IPS DF 4.7 (cell line): Measurements from ENCODE around the gene JAZF1.

ENCODE experiments used
- DNase-seq: peaks from one replicate; pipeline ENCODE4 v3.0.0-alpha.2; 2013; ENCODE audit warnings: low spot score; ENCODE audit errors: extremely low read depth

Gene JAZF1

DNA sequence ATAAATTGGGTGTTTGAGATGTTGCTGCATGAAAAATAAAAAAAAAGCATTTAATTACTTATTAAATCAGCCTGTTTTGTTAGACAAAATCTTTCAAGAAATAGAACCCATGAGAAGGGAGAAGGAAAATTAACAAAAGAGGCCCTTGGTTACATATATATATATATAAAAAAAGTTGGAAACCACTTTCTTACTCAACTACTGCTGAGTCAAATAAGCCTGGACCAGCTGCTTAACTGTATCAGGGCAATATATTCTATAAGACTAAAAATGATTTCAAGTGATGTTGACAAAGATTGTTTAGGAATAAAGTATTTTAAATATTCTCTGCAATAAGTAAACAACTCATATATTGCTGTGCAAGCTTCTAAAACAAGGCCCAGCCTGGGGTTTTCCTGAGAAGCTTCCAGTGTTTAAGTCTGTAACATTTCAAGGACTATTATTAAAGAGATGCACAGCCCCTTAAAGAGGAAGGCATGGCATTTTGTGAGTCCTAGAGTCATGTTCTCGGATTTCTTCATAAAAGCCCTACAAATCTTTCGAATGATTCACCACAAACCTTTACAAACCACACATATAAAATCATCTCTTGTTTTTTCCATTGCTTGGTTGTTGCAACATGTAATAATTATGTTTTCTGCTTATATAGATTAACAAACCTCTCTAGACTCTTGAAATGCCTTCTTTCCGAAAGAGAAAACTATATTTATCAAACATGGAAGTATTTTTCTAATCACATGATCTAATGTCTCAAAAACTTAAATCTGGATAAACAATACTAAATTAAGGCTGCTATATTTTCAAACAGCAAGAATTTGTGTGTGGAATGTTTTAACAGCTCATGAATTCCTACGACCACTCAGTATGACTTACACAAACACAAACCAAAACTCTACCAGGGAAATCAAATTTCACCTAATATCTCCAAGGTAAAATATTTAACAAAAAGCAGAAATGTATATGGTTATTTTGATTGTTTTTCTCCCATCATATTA is 14.3 kb downstream of the JAZF1 start:
- no peak for DNase-seq

- no peak for DNase-seq
Measured at GRCh38 chr7:28165261-28165660, 15.3 kb downstream of the JAZF1 start.

GRCh38 chr7:28163949-28164348 is 16.6 kb downstream of the JAZF1 start:
- no peak for DNase-seq

DNA sequence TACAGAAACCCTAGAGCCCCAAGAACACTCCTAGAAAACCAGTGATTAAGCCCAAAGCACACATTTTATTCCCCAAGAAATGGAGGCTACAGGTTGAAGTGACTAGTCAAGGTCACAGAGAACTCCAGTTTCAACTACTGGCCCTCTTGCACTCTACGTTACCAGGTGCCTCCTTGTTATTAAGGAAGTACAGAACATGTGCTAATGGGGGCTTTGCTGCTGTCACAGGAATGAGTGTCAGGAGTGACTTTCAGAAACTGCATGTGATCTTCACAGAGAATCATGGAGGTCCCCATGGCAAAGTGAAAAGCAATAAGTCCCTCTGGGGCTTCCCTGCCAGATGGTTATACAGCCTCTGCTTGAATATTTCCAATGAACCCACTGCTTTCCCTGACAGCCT is 19.3 kb downstream of the JAZF1 start:
- DNase-seq = no peak

DNA sequence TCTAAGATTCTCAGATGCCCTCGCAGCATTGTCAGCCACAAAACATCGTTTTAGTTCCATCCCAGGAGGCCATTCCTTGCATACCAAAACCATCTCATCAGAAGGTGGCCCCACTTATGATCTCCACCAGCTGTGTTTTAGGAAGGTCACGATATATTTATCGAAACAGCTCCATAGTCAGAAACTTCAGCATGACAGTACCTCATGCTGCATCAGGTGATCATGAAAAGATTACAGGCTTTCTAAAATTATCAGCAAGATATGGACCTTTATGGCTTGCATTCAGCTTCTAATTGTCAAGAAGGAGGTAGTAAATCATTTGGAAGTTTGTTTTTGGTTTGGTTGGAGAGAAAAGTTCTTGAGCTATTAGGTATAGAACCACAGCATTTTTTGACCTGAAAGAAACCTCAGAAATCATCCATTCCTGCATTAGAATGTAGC is 20.0 kb downstream of the JAZF1 start:
- DNase-seq = no peak

DNA sequence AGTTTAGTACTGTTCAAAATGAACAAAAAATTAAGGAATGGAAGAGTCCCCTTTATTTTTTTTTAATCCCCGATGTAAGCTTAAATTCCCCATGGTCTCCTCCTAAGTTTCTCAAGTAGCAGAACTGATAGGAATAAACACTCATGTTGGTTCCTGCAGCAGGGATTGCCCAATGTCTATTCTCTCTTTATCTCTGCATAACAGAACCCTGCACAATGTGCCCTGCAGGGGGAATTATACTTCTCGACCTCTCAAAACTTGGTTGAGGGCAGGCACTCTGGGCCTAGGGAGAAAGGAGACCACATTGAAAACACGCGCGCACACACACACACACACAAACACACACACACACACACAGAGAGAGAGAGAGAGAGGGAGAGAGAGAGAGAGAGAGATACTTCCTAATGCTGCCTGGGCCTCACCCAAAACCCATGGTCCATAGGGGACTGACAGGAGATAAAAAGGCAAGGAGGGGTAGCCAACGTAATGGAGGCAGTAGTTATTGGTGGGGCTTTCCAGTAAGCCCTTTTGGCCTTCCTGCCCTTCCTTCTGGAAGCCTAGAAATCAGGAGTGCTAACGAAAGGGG is 22.7 kb downstream of the JAZF1 start:
- DNase-seq = no peak

- DNase-seq = no peak
Measured at GRCh38 chr7:28157076-28157745, 23.4 kb downstream of the JAZF1 start.

DNA sequence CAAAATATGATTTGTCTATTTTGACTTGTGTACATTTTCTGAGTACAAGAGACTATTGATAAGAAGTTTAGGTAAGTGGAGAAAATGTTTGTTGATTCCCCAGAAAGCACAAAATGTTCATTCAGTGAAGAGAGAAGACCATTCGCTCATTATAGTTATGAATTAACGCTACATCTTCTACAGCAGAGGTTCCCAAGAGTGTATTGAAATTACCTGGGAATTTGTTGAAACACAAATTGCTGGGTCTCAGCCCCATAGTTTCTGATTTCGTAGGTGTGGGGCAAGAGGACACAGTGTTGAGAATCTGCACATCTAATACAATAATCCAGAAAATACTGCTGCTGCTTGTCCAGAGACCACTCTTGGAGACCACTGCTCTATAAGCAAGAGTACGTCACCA is 24.2 kb downstream of the JAZF1 start:
- no peak for DNase-seq

GRCh38 chr7:28155964-28156363 is 24.6 kb downstream of the JAZF1 start:
- DNase-seq = no peak

DNA sequence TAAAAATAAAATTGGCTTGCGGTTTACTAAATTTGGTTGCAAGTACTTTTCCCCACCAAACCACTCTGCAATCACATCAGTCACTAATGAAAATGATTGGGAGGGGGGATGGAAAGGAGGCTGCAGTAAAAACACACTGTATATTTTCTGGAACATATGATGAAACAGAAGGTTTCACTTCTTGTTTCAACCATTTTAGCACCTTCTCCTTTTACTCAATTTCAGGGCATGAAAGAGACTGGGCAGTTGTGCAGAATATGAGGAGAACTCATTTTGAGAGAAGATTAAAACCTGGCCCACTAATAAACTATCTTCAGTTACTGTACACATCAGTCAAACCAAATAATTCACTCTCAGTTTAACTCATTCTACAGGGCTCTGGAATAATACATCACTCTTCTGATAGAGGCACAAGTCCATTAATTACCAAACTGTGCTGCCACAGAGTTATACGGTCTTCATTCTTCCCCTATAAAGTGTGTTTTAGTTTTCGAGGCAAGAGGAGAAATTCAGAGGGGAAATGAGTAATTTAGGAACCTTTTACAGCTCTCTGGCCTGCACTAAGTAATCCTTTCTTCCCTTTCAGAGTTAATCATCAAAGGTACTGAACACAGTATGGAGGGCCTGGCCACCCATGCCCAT is 25.5 kb downstream of the JAZF1 start:
- no peak for DNase-seq

DNA sequence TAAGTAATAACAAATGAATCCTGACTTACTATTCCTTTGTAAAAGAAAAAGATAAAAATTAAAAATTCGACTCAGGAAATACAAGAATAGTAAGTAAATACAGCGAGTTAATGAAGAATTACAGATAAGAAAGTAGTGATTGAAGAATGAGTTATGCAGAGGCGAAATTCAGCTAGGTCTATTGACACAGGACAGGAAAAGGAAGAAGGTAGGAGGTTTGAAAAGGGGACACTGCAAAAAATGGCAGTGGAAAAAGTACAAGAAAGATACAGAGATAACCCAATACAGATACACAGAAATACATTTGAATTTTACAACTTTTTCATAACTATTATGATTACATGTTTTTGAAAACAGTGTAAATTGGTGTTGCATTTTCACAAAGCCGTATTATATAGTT is 28.0 kb downstream of the JAZF1 start:
- no peak for DNase-seq

- DNase-seq = no peak
Measured at GRCh38 chr7:28151965-28152364, 28.6 kb downstream of the JAZF1 start.

- no peak for DNase-seq
Measured at GRCh38 chr7:28149291-28150101, 31.1 kb downstream of the JAZF1 start.

- DNase-seq = no peak
Measured at GRCh38 chr7:28145931-28146330, 34.7 kb downstream of the JAZF1 start.

GRCh38 chr7:28145090-28145626 is 35.4 kb downstream of the JAZF1 start:
- no peak for DNase-seq

GRCh38 chr7:28144266-28144665 is 36.3 kb downstream of the JAZF1 start:
- DNase-seq = no peak

- DNase-seq = no peak
Measured at GRCh38 chr7:28142650-28143049, 37.9 kb downstream of the JAZF1 start.

DNA sequence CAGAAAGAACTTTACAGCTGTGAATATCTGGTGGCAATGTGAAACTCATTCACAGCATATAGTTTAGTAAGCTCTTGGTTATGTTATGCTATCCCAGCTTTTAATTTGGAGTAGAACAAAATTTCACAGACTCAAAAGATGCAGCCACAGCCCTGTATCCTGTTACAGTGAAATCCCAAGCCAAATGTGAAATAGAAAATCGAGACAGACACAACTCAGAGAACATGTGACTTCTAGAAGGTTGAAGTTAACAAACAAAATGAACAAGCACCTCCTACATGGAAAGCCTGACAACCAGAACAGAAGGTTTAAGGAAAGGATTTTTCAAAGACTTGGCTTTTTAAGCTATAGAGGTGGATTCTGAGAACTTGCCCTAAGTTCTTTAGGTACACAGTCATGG is 39.6 kb downstream of the JAZF1 start:
- no peak for DNase-seq

- DNase-seq = no peak
Measured at GRCh38 chr7:28138837-28139236, 41.8 kb downstream of the JAZF1 start.

DNA sequence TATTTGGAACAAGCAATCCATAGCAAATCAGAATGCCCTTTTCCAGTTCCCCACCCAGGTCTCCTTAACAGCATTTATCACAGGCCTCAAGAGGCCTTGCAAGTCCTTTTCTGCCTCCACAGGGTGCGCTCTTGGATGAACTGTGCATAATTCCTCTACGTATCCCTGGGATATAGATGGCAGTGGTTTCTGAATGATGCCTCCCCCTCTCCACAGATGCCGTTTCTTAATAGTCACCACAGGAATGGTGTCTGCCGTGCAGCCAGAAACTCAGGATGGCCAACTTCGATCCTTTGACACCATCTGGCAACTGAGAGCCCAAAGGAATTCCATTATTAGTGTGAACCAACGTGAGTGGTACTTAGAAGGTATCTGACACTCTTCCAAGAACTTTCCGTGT is 43.1 kb downstream of the JAZF1 start:
- no peak for DNase-seq

DNA sequence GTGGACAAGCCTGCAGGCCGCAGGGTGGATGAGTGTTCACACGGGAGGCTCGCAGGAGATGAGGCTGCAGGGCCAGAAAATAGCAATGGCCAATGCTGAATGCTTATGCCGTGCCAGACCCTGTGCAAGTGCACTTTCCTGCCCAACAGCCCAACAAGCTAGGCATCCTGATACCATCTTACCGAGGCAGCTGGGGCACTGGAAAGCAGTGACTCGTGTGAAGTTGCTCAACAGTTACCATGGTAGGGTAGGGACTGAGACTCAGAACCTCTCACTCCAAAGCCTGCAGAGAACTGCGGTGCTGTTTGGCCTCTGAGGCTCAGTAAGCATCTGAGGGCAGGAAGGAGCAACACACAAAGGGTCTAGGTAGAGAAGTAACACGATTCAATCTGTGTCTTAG is 43.7 kb downstream of the JAZF1 start:
- no peak for DNase-seq
